ENCODE data around the gene CEP170B.

CEP170B gene

GRCh38 chr14:104821229-104821945 is 43.7 kb upstream of the CEP170B start:
- no peak for TF ChIP-seq CTCF (IDR thresholded peaks at IDR 0.05; ENCODE audit: control insufficient read depth, extremely low read depth, insufficient read depth)

GRCh38 chr14:104821971-104822608 is 43.0 kb upstream of the CEP170B start:
- no peak overlapping the region for H3K4me3 ChIP-seq (ENCODE audit: low read depth, low read length)
- TF ChIP-seq CTCF (IDR thresholded peaks at IDR 0.05; ENCODE audit: control insufficient read depth, extremely low read depth, insufficient read depth), result no peak
- no peak for DNase-seq (ENCODE audit: low read depth)

More at GRCh38 chr14:104821229-104821945, 43.7 kb upstream of the CEP170B start:
- no peak for DNase-seq (ENCODE audit: low read depth)
- H3K4me3 ChIP-seq (ENCODE audit: low read depth, low read length), result no peak overlapping the region

- no peak for TF ChIP-seq CTCF (IDR thresholded peaks at IDR 0.05; ENCODE audit: control insufficient read depth, extremely low read depth, insufficient read depth)
- no peak for DNase-seq (ENCODE audit: low read depth)
- no peak overlapping the region for H3K4me3 ChIP-seq (ENCODE audit: low read depth, low read length)
These were observed 42.0 kb upstream of the CEP170B start for GRCh38 chr14:104822821-104823615.

GRCh38 chr14:104824353-104824997 is 40.6 kb upstream of the CEP170B start:
- no peak overlapping the region for H3K4me3 ChIP-seq (ENCODE audit: low read depth, low read length)
- TF ChIP-seq CTCF (IDR thresholded peaks at IDR 0.05; ENCODE audit: control insufficient read depth, extremely low read depth, insufficient read depth), result no peak
- no peak for DNase-seq (ENCODE audit: low read depth)

- peak; percentile 96 for TF ChIP-seq CTCF (IDR thresholded peaks at IDR 0.05; ENCODE audit: control insufficient read depth, extremely low read depth, insufficient read depth)
- DNase-seq (ENCODE audit: low read depth), result no peak
- peak overlapping the region; percentile 52 for H3K4me3 ChIP-seq (ENCODE audit: low read depth, low read length)
These were observed 38.7 kb upstream of the CEP170B start for GRCh38 chr14:104826189-104826860.

GRCh38 chr14:104826861-104827176 is 38.2 kb upstream of the CEP170B start:
- peak overlapping the region; percentile 52 for H3K4me3 ChIP-seq (ENCODE audit: low read depth, low read length)
- TF ChIP-seq CTCF (IDR thresholded peaks at IDR 0.05; ENCODE audit: control insufficient read depth, extremely low read depth, insufficient read depth), result no peak
- no peak for DNase-seq (ENCODE audit: low read depth)

All from LNCaP clone FGC (cell line).